ENCODE measurements around the gene AK8. TPM values are rescaled to one million over a fixed set of nuclear protein-coding genes. Genes with fewer than 3 reads are reported as not detected.

AK8 gene
- total RNA-seq, 2 experiments from 2014 or later: 0.63 TPM; not detected in 1

GRCh38 chr9:132792547-132792946 lies 85.5 kb downstream of the AK8 start:
- CTCF ChIA-PET: no interaction called here

GRCh38 chr9:132791699-132792240 lies 86.3 kb downstream of the AK8 start:
- Mint-ChIP-seq H3K27me3 (peaks cover 53% of the 10 kb centered on the region), H3K36me3 (no peaks in the 10 kb centered on the region), H3K4me1 (peaks cover 6% of the 10 kb centered on the region), H3K27ac (no peak overlapping the region), H3K9me3 (ENCODE audit: low read depth) (no peaks in the 10 kb centered on the region), H3K4me3 (no peak overlapping the region)
- CTCF ChIA-PET: no interaction called here
- ATAC-seq (no peak), DNase-seq (peak; percentile 37)

More at GRCh38 chr9:132792547-132792946, 85.5 kb downstream of the AK8 start:
- Mint-ChIP-seq H3K27ac (no peak overlapping the region), H3K4me3 (no peak overlapping the region), H3K9me3 (ENCODE audit: low read depth) (no peaks in the 10 kb centered on the region), H3K4me1 (peaks cover 6% of the 10 kb centered on the region), H3K36me3 (no peaks in the 10 kb centered on the region), H3K27me3 (peaks cover 48% of the 10 kb centered on the region)
- no peak for ATAC-seq
- peak; percentile 38 for DNase-seq

- Mint-ChIP-seq H3K36me3 (no peaks in the 10 kb centered on the region), H3K9me3 (ENCODE audit: low read depth) (no peaks in the 10 kb centered on the region), H3K4me3 (no peak overlapping the region), H3K27ac (no peak overlapping the region), H3K4me1 (peaks cover 6% of the 10 kb centered on the region), H3K27me3 (peaks cover 59% of the 10 kb centered on the region)
- DNase-seq (peak; percentile 38), ATAC-seq (no peak)
- CTCF ChIA-PET: interaction anchor here (0.9 to 1.9 kb wide), 2 partner anchors 17 to 378 kb away, joined by 3 to 4 read pairs; no protein-coding TSS in a partner anchor
Observed at GRCh38 chr9:132789719-132790118, 88.4 kb downstream of the AK8 start.

- no peak overlapping the region for H3K27ac Mint-ChIP-seq
- H3K27me3 Mint-ChIP-seq: peaks cover 57% of the 10 kb centered on the region
- peaks cover 6% of the 10 kb centered on the region for H3K4me1 Mint-ChIP-seq
- H3K36me3 Mint-ChIP-seq: no peaks in the 10 kb centered on the region
- H3K4me3 Mint-ChIP-seq: no peak overlapping the region
- ATAC-seq (no peak), DNase-seq (no peak)
- CTCF ChIA-PET: interaction anchor here (1.9 kb wide), 1 partner anchor 18 kb away, joined by 4 read pairs; no protein-coding TSS in a partner anchor
- no peaks in the 10 kb centered on the region for H3K9me3 Mint-ChIP-seq (ENCODE audit: low read depth)
Observed at GRCh38 chr9:132788378-132788777, 89.7 kb downstream of the AK8 start.

GRCh38 chr9:132787748-132788159 lies 90.3 kb downstream of the AK8 start:
- no peaks in the 10 kb centered on the region for H3K36me3 Mint-ChIP-seq
- peaks cover 6% of the 10 kb centered on the region for H3K4me1 Mint-ChIP-seq
- H3K9me3 Mint-ChIP-seq (ENCODE audit: low read depth): no peaks in the 10 kb centered on the region
- H3K4me3 Mint-ChIP-seq: no peak overlapping the region
- ATAC-seq: no peak
- peaks cover 57% of the 10 kb centered on the region for H3K27me3 Mint-ChIP-seq
- DNase-seq: no peak
- CTCF ChIA-PET: interaction anchor here (1.9 kb wide), 1 partner anchor 19 kb away, joined by 4 read pairs; no protein-coding TSS in a partner anchor
- no peak overlapping the region for H3K27ac Mint-ChIP-seq

- CTCF ChIA-PET: interaction anchor here (1.5 kb wide), 1 partner anchor 18 kb away, joined by 5 read pairs; no protein-coding TSS in a partner anchor
- Mint-ChIP-seq H3K27ac (no peak overlapping the region), H3K27me3 (peaks cover 66% of the 10 kb centered on the region), H3K4me1 (peaks cover 18% of the 10 kb centered on the region), H3K36me3 (peaks cover 1% of the 10 kb centered on the region), H3K9me3 (ENCODE audit: low read depth) (no peaks in the 10 kb centered on the region), H3K4me3 (no peak overlapping the region)
- no peak for ATAC-seq
- no peak for DNase-seq
Observed at GRCh38 chr9:132784286-132784830, 93.7 kb downstream of the AK8 start.

GRCh38 chr9:132783006-132783405 lies 95.1 kb downstream of the AK8 start:
- H3K27me3 Mint-ChIP-seq: peaks cover 59% of the 10 kb centered on the region
- H3K27ac Mint-ChIP-seq: no peak overlapping the region
- ATAC-seq (no peak), DNase-seq (no peak)
- H3K4me3 Mint-ChIP-seq: no peak overlapping the region
- peaks cover 16% of the 10 kb centered on the region for H3K4me1 Mint-ChIP-seq
- H3K9me3 Mint-ChIP-seq (ENCODE audit: low read depth): no peaks in the 10 kb centered on the region
- H3K36me3 Mint-ChIP-seq: peaks cover 1% of the 10 kb centered on the region
- CTCF ChIA-PET: no interaction called here

- Mint-ChIP-seq H3K36me3 (peaks cover 1% of the 10 kb centered on the region), H3K27me3 (peaks cover 50% of the 10 kb centered on the region), H3K4me1 (peaks cover 12% of the 10 kb centered on the region), H3K27ac (no peak overlapping the region), H3K4me3 (no peak overlapping the region), H3K9me3 (ENCODE audit: low read depth) (no peaks in the 10 kb centered on the region)
- CTCF ChIA-PET: interaction anchor here (0.6 to 1.6 kb wide), 2 partner anchors 13 to 197 kb away, joined by 3 to 5 read pairs; no protein-coding TSS in a partner anchor
- ATAC-seq (no peak), DNase-seq (no peak)
Observed at GRCh38 chr9:132782037-132782436, 96.0 kb downstream of the AK8 start.

- DNase-seq (peak; percentile 43), ATAC-seq (no peak)
- peaks cover 34% of the 10 kb centered on the region for H3K27me3 Mint-ChIP-seq
- CTCF ChIA-PET: interaction anchor here (1.0 to 1.6 kb wide), 3 partner anchors 11 to 368 kb away, joined by 3 to 5 read pairs (median 4); no protein-coding TSS in a partner anchor
- H3K4me3 Mint-ChIP-seq: no peak overlapping the region
- no peaks in the 10 kb centered on the region for H3K9me3 Mint-ChIP-seq (ENCODE audit: low read depth)
- peaks cover 1% of the 10 kb centered on the region for H3K36me3 Mint-ChIP-seq
- peaks cover 12% of the 10 kb centered on the region for H3K4me1 Mint-ChIP-seq
- H3K27ac Mint-ChIP-seq: peak overlapping the region; percentile 48
Observed at GRCh38 chr9:132780230-132781007, 97.7 kb downstream of the AK8 start.

- ATAC-seq (no peak), DNase-seq (no peak)
- Mint-ChIP-seq H3K27ac (no peak overlapping the region), H3K4me1 (peaks cover 25% of the 10 kb centered on the region), H3K27me3 (peaks cover 11% of the 10 kb centered on the region), H3K9me3 (ENCODE audit: low read depth) (no peaks in the 10 kb centered on the region), H3K36me3 (peaks cover under 1% of the 10 kb centered on the region), H3K4me3 (no peak overlapping the region)
- CTCF ChIA-PET: interaction anchor here (1.5 kb wide), 1 partner anchor 8 kb away, joined by 6 read pairs; no protein-coding TSS in a partner anchor
Observed at GRCh38 chr9:132776891-132777290, 101.2 kb downstream of the AK8 start.

GRCh38 chr9:132776268-132776667 lies 101.8 kb downstream of the AK8 start:
- DNase-seq: peak; percentile 39
- Mint-ChIP-seq H3K4me3 (no peak overlapping the region), H3K36me3 (peaks cover 1% of the 10 kb centered on the region), H3K27me3 (peaks cover 7% of the 10 kb centered on the region), H3K27ac (no peak overlapping the region), H3K4me1 (peaks cover 25% of the 10 kb centered on the region), H3K9me3 (ENCODE audit: low read depth) (peaks cover 5% of the 10 kb centered on the region)
- CTCF ChIA-PET: no interaction called here
- no peak for ATAC-seq

- ATAC-seq (no peak), DNase-seq (peak; percentile 33)
- Mint-ChIP-seq H3K4me1 (peaks cover 23% of the 10 kb centered on the region), H3K27me3 (peaks cover 5% of the 10 kb centered on the region), H3K27ac (no peak overlapping the region), H3K9me3 (ENCODE audit: low read depth) (peaks cover 5% of the 10 kb centered on the region), H3K36me3 (peaks cover 1% of the 10 kb centered on the region), H3K4me3 (no peak overlapping the region)
- CTCF ChIA-PET: interaction anchor here (1.1 kb wide), 1 partner anchor 106 kb away, joined by 3 read pairs; the partner anchor contains the start of gene DDX31
Observed at GRCh38 chr9:132775720-132776119, 102.4 kb downstream of the AK8 start.

- H3K4me3 Mint-ChIP-seq: no peak overlapping the region
- H3K36me3 Mint-ChIP-seq: peaks cover 1% of the 10 kb centered on the region
- DNase-seq (no peak), ATAC-seq (no peak)
- peaks cover 16% of the 10 kb centered on the region for H3K4me1 Mint-ChIP-seq
- CTCF ChIA-PET: interaction anchor here (1.1 kb wide), 1 partner anchor 105 kb away, joined by 3 read pairs; the partner anchor contains the start of gene DDX31
- no peak overlapping the region for H3K27ac Mint-ChIP-seq
- peaks cover 2% of the 10 kb centered on the region for H3K27me3 Mint-ChIP-seq
- H3K9me3 Mint-ChIP-seq (ENCODE audit: low read depth): peaks cover 5% of the 10 kb centered on the region
Observed at GRCh38 chr9:132774886-132775285, 103.2 kb downstream of the AK8 start.
